ENCODE data around the gene CTAG1B.
"Not testable (repeated sequence)": the region's sequence is repeated elsewhere in the genome, so short reads cannot be mapped to it uniquely, and the experiment has no call there.

- not testable (repeated sequence) for TF ChIP-seq CTCF, POLR2A (IDR thresholded peaks at IDR 0.05)
Observed at GRCh38 chrX:154619182-154619581, at the start of gene CTAG1B.
